GM23338 (cell line): Measurements from ENCODE around the gene DIP2C. TPM values are rescaled to one million over a fixed set of nuclear protein-coding genes. Genes with fewer than 3 reads are reported as not detected.

Experiments
- ATAC-seq: fragments of 200-7000 bp; cut with Tn5 transposase; 3 replicates; pipeline ENCODE4 v1.9.1; 2020
- DNase-seq: peaks from one replicate; pipeline ENCODE4 v3.0.0-alpha.2; 2015; ENCODE audit warnings: low spot score
- H2AFZ ChIP-seq: fragments of 200-600 bp; sonication (generic); 2 replicates; pipeline ENCODE4 v1.8.0; 2016; ENCODE audit warnings: antibody characterized with exemption, mild to moderate bottlenecking, moderate library complexity
- H3F3A ChIP-seq: fragments of 200-600 bp; sonication (generic); replicated peaks from 2 replicates; pipeline ENCODE4 v1.8.0; 2017; ENCODE audit warnings: antibody characterized with exemption, mixed run types, low read depth
- H3K27ac ChIP-seq: fragments of 200-600 bp; sonication (generic); 2 replicates; pipeline ENCODE4 v1.6.1; 2016; ENCODE audit warnings: low read depth
- H3K27me3 ChIP-seq: fragments of 200-600 bp; sonication (generic); 2 replicates; pipeline ENCODE4 v1.8.0; 2016; ENCODE audit warnings: mild to moderate bottlenecking, mixed run types, moderate library complexity; ENCODE audit not compliant: insufficient read depth
- H3K36me3 ChIP-seq: fragments of 200-600 bp; sonication (generic); 2 replicates; pipeline ENCODE4 v1.8.0; 2016; ENCODE audit warnings: mild to moderate bottlenecking; ENCODE audit not compliant: insufficient read depth
- H3K4me1 ChIP-seq: fragments of 200-600 bp; sonication (generic); 2 replicates; pipeline ENCODE4 v1.8.0; 2016; ENCODE audit warnings: mild to moderate bottlenecking, moderate library complexity; ENCODE audit not compliant: insufficient read depth
- H3K4me2 ChIP-seq: fragments of 200-600 bp; sonication (generic); 2 replicates; pipeline ENCODE4 v1.7.1; 2017; ENCODE audit warnings: mixed run types
- H3K4me3 ChIP-seq: fragments of 200-600 bp; sonication (generic); 2 replicates; pipeline ENCODE4 v1.6.1; 2016; ENCODE audit warnings: mixed run types
- H3K79me2 ChIP-seq: fragments of 200-600 bp; sonication (generic); replicated peaks from 2 replicates; pipeline ENCODE4 v1.8.0; 2017; ENCODE audit warnings: mild to moderate bottlenecking; ENCODE audit not compliant: insufficient read depth
- H3K9me2 ChIP-seq: fragments of 200-600 bp; sonication (generic); 2 replicates; pipeline ENCODE4 v1.8.0; 2017; ENCODE audit not compliant: insufficient read depth
- H4K20me1 ChIP-seq: fragments of 200-600 bp; sonication (generic); replicated peaks from 2 replicates; pipeline ENCODE4 v1.8.0; 2017; ENCODE audit warnings: mild to moderate bottlenecking; ENCODE audit not compliant: insufficient read depth
- H3K27ac Mint-ChIP-seq: 2 replicates; pipeline ENCODE4 v1.8.0; 2020; ENCODE audit warnings: inconsistent platforms, mild to moderate bottlenecking, moderate library complexity, mixed read lengths
- H3K27me3 Mint-ChIP-seq: 3 replicates; pipeline ENCODE4 v1.8.0; 2022; ENCODE audit warnings: low read depth, mild to moderate bottlenecking, moderate library complexity, mixed read lengths, inconsistent platforms; ENCODE audit not compliant: insufficient read depth, poor library complexity
- H3K36me3 Mint-ChIP-seq: 3 replicates; pipeline ENCODE4 v1.8.0; 2021; ENCODE audit warnings: low read depth, mild to moderate bottlenecking, inconsistent platforms, moderate library complexity, mixed read lengths
- H3K4me1 Mint-ChIP-seq: 3 replicates; pipeline ENCODE4 v1.8.0; 2020; ENCODE audit warnings: mild to moderate bottlenecking, inconsistent platforms, mixed read lengths
- H3K4me3 Mint-ChIP-seq: 3 replicates; pipeline ENCODE4 v1.8.0; 2021; ENCODE audit warnings: moderate library complexity, mild to moderate bottlenecking, inconsistent platforms, mixed read lengths
- H3K9me3 Mint-ChIP-seq: 3 replicates; pipeline ENCODE4 v1.8.0; 2020; ENCODE audit warnings: moderate library complexity, mild to moderate bottlenecking, inconsistent platforms, mixed read lengths
- CREB1 ChIP-seq: fragments of 250-450 bp; sonication (Bioruptor Pico); IDR thresholded peaks from 2 replicates; pipeline ENCODE4 v1.5.0; 2020; ENCODE audit warnings: low read depth, mild to moderate bottlenecking, moderate library complexity
- EZH2phosphoT487 ChIP-seq: fragments of 200-600 bp; sonication (generic); IDR thresholded peaks from one replicate; pipeline ENCODE4 v1.8.1; 2018; ENCODE audit warnings: antibody characterized with exemption; ENCODE audit not compliant: unreplicated experiment
- NANOG ChIP-seq: IDR thresholded peaks from 2 replicates; pipeline ENCODE4 v1.6.1; 2016; ENCODE audit warnings: antibody characterized with exemption, borderline replicate concordance
- POLR2AphosphoS5 ChIP-seq: IDR thresholded peaks from 2 replicates; pipeline ENCODE4 v1.6.1; 2016; ENCODE audit warnings: antibody characterized with exemption, low read depth
- STAT1 ChIP-seq: IDR thresholded peaks from one replicate; pipeline ENCODE4 v1.6.1; 2016; ENCODE audit warnings: antibody characterized with exemption; ENCODE audit not compliant: unreplicated experiment
- ZNF114 ChIP-seq: fragments of 250-450 bp; sonication (Bioruptor Pico); IDR thresholded peaks from 2 replicates; pipeline ENCODE4 v1.5.0; 2020; ENCODE audit warnings: mild to moderate bottlenecking, moderate library complexity
- polyA plus RNA-seq: library from polyadenylated mRNA; unstranded; fragments of >200 nt; fragmentation: Nextera tagmentation; extraction: Ambion mirVana; gene quantifications from 2 replicates; pipeline ENCODE4 v1.2.1, GENCODE V29; 2016
- total RNA-seq: library from RNA; depleted of rRNA; stranded (reverse); fragments of >200 nt; shearing (Covaris generic); gene quantifications from 2 replicates; pipeline ENCODE4 v1.2.3, GENCODE V29; 2014
- TF ChIP-seq, protein P1 (sequence below): IDR thresholded peaks from one replicate; pipeline ENCODE4 v1.6.1; 2018; ENCODE audit warnings: antibody characterized with exemption; ENCODE audit not compliant: unreplicated experiment
- TF ChIP-seq, protein P2 (sequence below): IDR thresholded peaks from 2 replicates; pipeline ENCODE4 v1.6.1; 2016; ENCODE audit warnings: antibody characterized with exemption
- TF ChIP-seq, protein P3 (sequence below), 2 experiments: fragments of 200-600 bp in 1 of 2; sonication (generic) in 1 of 2; conservative IDR thresholded peaks; 2 replicates each; pipeline versions ENCODE4 v1.5.1 to v1.6.1; 2016 to 2017; ENCODE audit warnings: antibody characterized with exemption in 2 of 2, low read depth in 2 of 2, mild to moderate bottlenecking in 2 of 2, moderate library complexity in 1 of 2
- TF ChIP-seq, protein P4 (sequence below): fragments of 250-450 bp; sonication (Bioruptor Pico); IDR thresholded peaks from 2 replicates; pipeline ENCODE4 v1.5.0; 2020; ENCODE audit warnings: mild to moderate bottlenecking, moderate library complexity

DIP2C gene
- total and polyA plus RNA-seq, 2 experiments from 2014 or later, result 5.1 to 7.7 TPM

DNA sequence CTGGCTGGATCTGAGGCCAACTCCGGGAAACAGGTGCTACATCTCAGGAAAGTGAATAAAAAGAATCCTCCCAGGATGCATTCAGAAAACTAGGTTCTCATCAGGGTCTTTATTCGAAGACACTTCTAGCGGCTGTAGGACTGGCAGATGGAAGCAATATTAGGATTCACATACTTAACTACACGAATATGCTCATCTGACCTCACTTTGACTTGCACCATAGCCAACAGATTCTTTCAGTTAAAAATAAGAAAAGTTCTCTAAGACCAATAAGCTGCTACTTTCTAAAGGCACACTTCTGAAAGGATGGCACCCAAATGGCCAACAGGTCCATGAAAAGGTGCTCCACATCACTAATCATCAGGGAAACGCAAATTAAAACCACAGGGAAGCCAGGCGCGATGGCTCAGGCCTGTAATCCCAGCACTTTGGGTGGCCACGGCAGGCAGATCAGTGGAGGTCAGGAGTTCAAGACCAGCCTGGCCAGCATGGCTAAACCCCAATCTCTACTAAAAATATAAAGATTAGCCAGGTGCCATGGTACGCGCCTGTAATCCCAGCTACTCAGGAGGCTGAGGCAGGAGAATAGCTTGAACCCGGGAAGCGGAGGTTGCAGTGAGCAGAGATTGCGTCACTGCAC is 296.2 kb downstream of the DIP2C start (continued):
- TF ChIP-seq, protein P1, sequence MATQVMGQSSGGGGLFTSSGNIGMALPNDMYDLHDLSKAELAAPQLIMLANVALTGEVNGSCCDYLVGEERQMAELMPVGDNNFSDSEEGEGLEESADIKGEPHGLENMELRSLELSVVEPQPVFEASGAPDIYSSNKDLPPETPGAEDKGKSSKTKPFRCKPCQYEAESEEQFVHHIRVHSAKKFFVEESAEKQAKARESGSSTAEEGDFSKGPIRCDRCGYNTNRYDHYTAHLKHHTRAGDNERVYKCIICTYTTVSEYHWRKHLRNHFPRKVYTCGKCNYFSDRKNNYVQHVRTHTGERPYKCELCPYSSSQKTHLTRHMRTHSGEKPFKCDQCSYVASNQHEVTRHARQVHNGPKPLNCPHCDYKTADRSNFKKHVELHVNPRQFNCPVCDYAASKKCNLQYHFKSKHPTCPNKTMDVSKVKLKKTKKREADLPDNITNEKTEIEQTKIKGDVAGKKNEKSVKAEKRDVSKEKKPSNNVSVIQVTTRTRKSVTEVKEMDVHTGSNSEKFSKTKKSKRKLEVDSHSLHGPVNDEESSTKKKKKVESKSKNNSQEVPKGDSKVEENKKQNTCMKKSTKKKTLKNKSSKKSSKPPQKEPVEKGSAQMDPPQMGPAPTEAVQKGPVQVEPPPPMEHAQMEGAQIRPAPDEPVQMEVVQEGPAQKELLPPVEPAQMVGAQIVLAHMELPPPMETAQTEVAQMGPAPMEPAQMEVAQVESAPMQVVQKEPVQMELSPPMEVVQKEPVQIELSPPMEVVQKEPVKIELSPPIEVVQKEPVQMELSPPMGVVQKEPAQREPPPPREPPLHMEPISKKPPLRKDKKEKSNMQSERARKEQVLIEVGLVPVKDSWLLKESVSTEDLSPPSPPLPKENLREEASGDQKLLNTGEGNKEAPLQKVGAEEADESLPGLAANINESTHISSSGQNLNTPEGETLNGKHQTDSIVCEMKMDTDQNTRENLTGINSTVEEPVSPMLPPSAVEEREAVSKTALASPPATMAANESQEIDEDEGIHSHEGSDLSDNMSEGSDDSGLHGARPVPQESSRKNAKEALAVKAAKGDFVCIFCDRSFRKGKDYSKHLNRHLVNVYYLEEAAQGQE, result no peak
- no peak for TF ChIP-seq ZNF114 (CRISPR knock-in tag)
- TF ChIP-seq, protein P2, sequence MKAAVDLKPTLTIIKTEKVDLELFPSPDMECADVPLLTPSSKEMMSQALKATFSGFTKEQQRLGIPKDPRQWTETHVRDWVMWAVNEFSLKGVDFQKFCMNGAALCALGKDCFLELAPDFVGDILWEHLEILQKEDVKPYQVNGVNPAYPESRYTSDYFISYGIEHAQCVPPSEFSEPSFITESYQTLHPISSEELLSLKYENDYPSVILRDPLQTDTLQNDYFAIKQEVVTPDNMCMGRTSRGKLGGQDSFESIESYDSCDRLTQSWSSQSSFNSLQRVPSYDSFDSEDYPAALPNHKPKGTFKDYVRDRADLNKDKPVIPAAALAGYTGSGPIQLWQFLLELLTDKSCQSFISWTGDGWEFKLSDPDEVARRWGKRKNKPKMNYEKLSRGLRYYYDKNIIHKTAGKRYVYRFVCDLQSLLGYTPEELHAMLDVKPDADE, result no peak
- TF ChIP-seq STAT1, result no peak
- TF ChIP-seq POLR2AphosphoS5, result no peak
- TF ChIP-seq CREB1 (CRISPR knock-in tag), result no peak

DNA sequence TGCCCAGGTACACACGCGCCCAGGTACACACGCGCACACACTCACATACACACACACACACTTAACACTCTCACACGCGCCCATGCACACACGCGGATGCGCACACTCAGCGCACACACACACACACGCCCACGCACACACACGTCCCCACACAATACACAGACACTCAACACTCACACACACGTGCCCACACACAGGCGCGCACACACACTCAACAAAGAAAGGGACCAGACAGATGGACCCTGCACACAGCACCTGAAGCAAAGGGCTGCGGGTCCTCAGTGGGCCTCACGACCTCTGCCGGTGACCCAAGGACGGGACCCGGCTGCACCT is 296.8 kb downstream of the DIP2C start:
- H3K4me3 Mint-ChIP-seq, result no peak overlapping the region
- ATAC-seq (no peak), DNase-seq (no peak)
- no peaks in the 10 kb centered on the region; the same call in 2 of the 3 replicates for H3K36me3 Mint-ChIP-seq
- H3K9me2 ChIP-seq, result no peaks in the 10 kb centered on the region
- no peak overlapping the region for H3K27ac ChIP-seq
- peak overlapping the region; percentile 16 for H3K27ac Mint-ChIP-seq
- no peaks in the 10 kb centered on the region for H3K36me3 ChIP-seq
- H3K4me2 ChIP-seq, result no peak overlapping the region
- H3K4me1 ChIP-seq, result no peaks in the 10 kb centered on the region
- H3K79me2 ChIP-seq, result no peaks in the 10 kb centered on the region
- no peaks in the 10 kb centered on the region for H4K20me1 ChIP-seq
- H3K4me1 Mint-ChIP-seq, result peaks cover 17% of the 10 kb centered on the region
- no peak overlapping the region for H2AFZ ChIP-seq
- no peaks in the 10 kb centered on the region for H3K9me3 Mint-ChIP-seq
- no peaks in the 10 kb centered on the region for H3F3A ChIP-seq
- peaks cover 18% of the 10 kb centered on the region for H3K27me3 Mint-ChIP-seq
- no peak overlapping the region for H3K4me3 ChIP-seq
- no peaks in the 10 kb centered on the region for H3K27me3 ChIP-seq
- no peak for TF ChIP-seq ZNF114 (CRISPR knock-in tag)
- TF ChIP-seq, protein P3, sequence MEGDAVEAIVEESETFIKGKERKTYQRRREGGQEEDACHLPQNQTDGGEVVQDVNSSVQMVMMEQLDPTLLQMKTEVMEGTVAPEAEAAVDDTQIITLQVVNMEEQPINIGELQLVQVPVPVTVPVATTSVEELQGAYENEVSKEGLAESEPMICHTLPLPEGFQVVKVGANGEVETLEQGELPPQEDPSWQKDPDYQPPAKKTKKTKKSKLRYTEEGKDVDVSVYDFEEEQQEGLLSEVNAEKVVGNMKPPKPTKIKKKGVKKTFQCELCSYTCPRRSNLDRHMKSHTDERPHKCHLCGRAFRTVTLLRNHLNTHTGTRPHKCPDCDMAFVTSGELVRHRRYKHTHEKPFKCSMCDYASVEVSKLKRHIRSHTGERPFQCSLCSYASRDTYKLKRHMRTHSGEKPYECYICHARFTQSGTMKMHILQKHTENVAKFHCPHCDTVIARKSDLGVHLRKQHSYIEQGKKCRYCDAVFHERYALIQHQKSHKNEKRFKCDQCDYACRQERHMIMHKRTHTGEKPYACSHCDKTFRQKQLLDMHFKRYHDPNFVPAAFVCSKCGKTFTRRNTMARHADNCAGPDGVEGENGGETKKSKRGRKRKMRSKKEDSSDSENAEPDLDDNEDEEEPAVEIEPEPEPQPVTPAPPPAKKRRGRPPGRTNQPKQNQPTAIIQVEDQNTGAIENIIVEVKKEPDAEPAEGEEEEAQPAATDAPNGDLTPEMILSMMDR (conservative IDR thresholded peaks at IDR 0.05; ENCODE audit: low read depth in 2 of 2), result no peak
- no peak for TF ChIP-seq CREB1 (CRISPR knock-in tag)
- TF ChIP-seq, protein P4, sequence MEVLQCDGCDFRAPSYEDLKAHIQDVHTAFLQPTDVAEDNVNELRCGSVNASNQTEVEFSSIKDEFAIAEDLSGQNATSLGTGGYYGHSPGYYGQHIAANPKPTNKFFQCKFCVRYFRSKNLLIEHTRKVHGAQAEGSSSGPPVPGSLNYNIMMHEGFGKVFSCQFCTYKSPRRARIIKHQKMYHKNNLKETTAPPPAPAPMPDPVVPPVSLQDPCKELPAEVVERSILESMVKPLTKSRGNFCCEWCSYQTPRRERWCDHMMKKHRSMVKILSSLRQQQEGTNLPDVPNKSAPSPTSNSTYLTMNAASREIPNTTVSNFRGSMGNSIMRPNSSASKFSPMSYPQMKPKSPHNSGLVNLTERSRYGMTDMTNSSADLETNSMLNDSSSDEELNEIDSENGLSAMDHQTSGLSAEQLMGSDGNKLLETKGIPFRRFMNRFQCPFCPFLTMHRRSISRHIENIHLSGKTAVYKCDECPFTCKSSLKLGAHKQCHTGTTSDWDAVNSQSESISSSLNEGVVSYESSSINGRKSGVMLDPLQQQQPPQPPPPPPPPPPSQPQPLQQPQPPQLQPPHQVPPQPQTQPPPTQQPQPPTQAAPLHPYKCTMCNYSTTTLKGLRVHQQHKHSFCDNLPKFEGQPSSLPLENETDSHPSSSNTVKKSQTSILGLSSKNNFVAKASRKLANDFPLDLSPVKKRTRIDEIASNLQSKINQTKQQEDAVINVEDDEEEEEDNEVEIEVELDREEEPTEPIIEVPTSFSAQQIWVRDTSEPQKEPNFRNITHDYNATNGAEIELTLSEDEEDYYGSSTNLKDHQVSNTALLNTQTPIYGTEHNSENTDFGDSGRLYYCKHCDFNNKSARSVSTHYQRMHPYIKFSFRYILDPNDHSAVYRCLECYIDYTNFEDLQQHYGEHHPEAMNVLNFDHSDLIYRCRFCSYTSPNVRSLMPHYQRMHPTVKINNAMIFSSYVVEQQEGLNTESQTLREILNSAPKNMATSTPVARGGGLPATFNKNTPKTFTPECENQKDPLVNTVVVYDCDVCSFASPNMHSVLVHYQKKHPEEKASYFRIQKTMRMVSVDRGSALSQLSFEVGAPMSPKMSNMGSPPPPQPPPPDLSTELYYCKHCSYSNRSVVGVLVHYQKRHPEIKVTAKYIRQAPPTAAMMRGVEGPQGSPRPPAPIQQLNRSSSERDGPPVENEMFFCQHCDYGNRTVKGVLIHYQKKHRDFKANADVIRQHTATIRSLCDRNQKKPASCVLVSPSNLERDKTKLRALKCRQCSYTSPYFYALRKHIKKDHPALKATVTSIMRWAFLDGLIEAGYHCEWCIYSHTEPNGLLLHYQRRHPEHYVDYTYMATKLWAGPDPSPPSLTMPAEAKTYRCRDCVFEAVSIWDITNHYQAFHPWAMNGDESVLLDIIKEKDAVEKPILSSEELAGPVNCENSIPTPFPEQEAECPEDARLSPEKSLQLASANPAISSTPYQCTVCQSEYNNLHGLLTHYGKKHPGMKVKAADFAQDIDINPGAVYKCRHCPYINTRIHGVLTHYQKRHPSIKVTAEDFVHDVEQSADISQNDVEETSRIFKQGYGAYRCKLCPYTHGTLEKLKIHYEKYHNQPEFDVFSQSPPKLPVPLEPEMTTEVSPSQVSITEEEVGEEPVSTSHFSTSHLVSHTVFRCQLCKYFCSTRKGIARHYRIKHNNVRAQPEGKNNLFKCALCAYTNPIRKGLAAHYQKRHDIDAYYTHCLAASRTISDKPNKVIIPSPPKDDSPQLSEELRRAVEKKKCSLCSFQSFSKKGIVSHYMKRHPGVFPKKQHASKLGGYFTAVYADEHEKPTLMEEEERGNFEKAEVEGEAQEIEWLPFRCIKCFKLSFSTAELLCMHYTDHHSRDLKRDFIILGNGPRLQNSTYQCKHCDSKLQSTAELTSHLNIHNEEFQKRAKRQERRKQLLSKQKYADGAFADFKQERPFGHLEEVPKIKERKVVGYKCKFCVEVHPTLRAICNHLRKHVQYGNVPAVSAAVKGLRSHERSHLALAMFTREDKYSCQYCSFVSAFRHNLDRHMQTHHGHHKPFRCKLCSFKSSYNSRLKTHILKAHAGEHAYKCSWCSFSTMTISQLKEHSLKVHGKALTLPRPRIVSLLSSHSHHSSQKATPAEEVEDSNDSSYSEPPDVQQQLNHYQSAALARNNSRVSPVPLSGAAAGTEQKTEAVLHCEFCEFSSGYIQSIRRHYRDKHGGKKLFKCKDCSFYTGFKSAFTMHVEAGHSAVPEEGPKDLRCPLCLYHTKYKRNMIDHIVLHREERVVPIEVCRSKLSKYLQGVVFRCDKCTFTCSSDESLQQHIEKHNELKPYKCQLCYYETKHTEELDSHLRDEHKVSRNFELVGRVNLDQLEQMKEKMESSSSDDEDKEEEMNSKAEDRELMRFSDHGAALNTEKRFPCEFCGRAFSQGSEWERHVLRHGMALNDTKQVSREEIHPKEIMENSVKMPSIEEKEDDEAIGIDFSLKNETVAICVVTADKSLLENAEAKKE (CRISPR knock-in tag), result no peak
- TF ChIP-seq POLR2AphosphoS5, result no peak
- TF ChIP-seq, protein P2, result no peak
- no peak for TF ChIP-seq NANOG
- no peak for TF ChIP-seq STAT1
- TF ChIP-seq EZH2phosphoT487, result no peak
